ENCODE data around the gene TRIM26.

DNA sequence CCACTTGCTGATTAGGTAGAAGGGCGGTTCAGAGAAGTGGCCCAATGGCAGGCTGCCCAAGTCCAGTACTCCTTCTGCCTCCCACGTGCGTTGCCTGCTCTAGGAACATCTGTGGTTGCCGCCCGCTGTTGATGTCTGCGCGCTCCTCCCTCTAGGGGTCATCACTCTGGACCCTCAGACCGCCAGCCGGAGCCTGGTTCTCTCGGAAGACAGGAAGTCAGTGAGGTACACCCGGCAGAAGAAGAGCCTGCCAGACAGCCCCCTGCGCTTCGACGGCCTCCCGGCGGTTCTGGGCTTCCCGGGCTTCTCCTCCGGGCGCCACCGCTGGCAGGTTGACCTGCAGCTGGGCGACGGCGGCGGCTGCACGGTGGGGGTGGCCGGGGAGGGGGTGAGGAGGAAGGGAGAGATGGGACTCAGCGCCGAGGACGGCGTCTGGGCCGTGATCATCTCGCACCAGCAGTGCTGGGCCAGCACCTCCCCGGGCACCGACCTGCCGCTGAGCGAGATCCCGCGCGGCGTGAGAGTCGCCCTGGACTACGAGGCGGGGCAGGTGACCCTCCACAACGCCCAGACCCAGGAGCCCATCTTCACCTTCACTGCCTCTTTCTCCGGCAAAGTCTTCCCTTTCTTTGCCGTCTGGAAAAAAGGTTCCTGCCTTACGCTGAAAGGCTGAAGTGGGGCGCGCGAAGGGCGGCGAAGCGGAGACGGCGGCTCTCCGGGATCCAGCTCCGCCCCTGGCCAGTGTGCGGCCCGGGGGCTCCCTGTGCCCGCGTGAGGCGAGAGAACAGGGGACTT is 41.3 kb downstream of the TRIM26 start:
- TF ChIP-seq TEAD4 (IDR thresholded peaks at IDR 0.05; ENCODE audit: borderline replicate concordance, insufficient read depth) (no peak), TAF1 (IDR thresholded peaks at IDR 0.05; ENCODE audit: borderline replicate concordance, low read depth, low read length) (no peak)
- TF ChIP-seq, protein P1, sequence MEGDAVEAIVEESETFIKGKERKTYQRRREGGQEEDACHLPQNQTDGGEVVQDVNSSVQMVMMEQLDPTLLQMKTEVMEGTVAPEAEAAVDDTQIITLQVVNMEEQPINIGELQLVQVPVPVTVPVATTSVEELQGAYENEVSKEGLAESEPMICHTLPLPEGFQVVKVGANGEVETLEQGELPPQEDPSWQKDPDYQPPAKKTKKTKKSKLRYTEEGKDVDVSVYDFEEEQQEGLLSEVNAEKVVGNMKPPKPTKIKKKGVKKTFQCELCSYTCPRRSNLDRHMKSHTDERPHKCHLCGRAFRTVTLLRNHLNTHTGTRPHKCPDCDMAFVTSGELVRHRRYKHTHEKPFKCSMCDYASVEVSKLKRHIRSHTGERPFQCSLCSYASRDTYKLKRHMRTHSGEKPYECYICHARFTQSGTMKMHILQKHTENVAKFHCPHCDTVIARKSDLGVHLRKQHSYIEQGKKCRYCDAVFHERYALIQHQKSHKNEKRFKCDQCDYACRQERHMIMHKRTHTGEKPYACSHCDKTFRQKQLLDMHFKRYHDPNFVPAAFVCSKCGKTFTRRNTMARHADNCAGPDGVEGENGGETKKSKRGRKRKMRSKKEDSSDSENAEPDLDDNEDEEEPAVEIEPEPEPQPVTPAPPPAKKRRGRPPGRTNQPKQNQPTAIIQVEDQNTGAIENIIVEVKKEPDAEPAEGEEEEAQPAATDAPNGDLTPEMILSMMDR (IDR thresholded peaks at IDR 0.05): no peak
- TF ChIP-seq, protein P2, sequence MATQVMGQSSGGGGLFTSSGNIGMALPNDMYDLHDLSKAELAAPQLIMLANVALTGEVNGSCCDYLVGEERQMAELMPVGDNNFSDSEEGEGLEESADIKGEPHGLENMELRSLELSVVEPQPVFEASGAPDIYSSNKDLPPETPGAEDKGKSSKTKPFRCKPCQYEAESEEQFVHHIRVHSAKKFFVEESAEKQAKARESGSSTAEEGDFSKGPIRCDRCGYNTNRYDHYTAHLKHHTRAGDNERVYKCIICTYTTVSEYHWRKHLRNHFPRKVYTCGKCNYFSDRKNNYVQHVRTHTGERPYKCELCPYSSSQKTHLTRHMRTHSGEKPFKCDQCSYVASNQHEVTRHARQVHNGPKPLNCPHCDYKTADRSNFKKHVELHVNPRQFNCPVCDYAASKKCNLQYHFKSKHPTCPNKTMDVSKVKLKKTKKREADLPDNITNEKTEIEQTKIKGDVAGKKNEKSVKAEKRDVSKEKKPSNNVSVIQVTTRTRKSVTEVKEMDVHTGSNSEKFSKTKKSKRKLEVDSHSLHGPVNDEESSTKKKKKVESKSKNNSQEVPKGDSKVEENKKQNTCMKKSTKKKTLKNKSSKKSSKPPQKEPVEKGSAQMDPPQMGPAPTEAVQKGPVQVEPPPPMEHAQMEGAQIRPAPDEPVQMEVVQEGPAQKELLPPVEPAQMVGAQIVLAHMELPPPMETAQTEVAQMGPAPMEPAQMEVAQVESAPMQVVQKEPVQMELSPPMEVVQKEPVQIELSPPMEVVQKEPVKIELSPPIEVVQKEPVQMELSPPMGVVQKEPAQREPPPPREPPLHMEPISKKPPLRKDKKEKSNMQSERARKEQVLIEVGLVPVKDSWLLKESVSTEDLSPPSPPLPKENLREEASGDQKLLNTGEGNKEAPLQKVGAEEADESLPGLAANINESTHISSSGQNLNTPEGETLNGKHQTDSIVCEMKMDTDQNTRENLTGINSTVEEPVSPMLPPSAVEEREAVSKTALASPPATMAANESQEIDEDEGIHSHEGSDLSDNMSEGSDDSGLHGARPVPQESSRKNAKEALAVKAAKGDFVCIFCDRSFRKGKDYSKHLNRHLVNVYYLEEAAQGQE (IDR thresholded peaks at IDR 0.05; ENCODE audit: low read depth, low read length): no peak

All from SK-N-SH (cell line).